Tibial nerve (tissue), 4 donors: Measurements from ENCODE around the gene LRRC37B.
"Not testable (repeated sequence)": the region's sequence is repeated elsewhere in the genome, so short reads cannot be mapped to it uniquely, and the experiment has no call there.

ENCODE experiments used
- CTCF ChIP-seq, 5 experiments: fragments of 200-600 bp in 3 of 5; fragments of 450-650 bp in 2 of 5; sonication (generic) in 3 of 5; IDR thresholded peaks; one replicate each; pipeline ENCODE4 v1.5.1; 2016 to 2019; ENCODE audit warnings: antibody characterized with exemption in 5 of 5, mild to moderate bottlenecking in 3 of 5, moderate library complexity in 2 of 5
- EP300 ChIP-seq, 2 donors: sonication (generic); formaldehyde crosslinking; IDR thresholded peaks; one replicate each; pipeline ENCODE4 v1.6.1; 2017; ENCODE audit warnings: antibody characterized with exemption in 2 of 2, mild to moderate bottlenecking in 1 of 2
- POLR2A ChIP-seq, 2 donors: fragments of 450-650 bp; IDR thresholded peaks; one replicate each; pipeline ENCODE4 v1.6.1; 2017; ENCODE audit warnings: antibody characterized with exemption in 2 of 2, mild to moderate bottlenecking in 2 of 2, moderate library complexity in 2 of 2

- TF ChIP-seq POLR2A, CTCF, EP300 (IDR thresholded peaks at IDR 0.05): not testable (repeated sequence)
Measured at GRCh38 chr17:32084942-32085829, 78.0 kb downstream of the LRRC37B start.
